GM12872 (cell line): ENCODE results near the gene MAPK9.

ENCODE experiments used
- TF ChIP-seq, protein P1 (sequence below): IDR thresholded peaks from 3 replicates; pipeline ENCODE4 v1.5.1; 2011; ENCODE audit warnings: low read depth, mild to moderate bottlenecking, low read length, moderate library complexity; ENCODE audit not compliant: insufficient read depth

Gene MAPK9

DNA sequence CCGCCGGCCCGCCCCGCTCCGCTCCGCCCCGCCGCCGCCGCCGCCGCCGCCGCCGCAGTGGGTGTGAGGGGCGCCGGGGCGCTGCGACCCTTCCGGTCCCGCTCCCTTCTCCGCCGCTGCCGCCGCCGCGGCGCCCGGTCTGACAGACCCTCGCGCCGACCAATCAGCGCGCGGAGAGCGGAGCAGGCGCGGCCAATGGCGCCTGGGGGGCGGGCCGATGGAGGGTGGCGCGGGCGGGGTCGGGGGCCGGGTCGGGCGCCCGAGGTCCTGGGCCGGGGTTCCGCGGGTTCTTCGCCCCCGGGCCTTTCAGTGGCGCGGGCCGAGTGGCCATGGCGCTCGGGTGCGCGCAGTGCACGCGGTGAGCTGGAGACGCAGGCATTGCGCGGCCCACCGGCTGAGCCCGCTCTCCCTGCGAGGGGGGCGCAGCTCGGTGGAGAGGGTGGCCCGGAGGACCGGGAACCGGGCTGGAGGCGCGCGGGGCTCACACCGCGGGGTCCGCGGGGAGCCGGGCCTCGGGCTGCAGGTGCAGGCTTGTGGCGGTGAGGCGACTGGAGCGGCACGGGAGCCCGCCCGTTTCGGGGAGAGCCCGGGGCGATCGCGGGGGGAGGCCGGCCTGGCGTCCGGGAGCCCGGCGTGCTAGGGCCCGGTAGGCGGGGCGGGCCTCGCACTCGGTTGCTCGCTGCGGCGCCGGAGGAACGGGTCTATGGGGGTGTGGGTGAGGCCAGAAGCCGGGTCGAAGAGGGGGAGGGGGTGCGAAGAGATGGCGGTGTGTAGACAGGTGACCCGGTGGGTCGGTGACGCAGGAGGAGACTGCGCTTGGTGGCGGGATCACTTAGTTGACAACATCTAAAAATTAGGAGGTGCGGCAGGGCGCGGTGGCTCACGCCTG lies at the start of gene MAPK9:
Gene MAPK9, minus strand, starts transcription at position 141 of the 889 bp plus-strand sequence. CDS start 11,522 bp downstream, outside the sequence.
- TF ChIP-seq, protein P1, sequence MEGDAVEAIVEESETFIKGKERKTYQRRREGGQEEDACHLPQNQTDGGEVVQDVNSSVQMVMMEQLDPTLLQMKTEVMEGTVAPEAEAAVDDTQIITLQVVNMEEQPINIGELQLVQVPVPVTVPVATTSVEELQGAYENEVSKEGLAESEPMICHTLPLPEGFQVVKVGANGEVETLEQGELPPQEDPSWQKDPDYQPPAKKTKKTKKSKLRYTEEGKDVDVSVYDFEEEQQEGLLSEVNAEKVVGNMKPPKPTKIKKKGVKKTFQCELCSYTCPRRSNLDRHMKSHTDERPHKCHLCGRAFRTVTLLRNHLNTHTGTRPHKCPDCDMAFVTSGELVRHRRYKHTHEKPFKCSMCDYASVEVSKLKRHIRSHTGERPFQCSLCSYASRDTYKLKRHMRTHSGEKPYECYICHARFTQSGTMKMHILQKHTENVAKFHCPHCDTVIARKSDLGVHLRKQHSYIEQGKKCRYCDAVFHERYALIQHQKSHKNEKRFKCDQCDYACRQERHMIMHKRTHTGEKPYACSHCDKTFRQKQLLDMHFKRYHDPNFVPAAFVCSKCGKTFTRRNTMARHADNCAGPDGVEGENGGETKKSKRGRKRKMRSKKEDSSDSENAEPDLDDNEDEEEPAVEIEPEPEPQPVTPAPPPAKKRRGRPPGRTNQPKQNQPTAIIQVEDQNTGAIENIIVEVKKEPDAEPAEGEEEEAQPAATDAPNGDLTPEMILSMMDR: no peak

DNA sequence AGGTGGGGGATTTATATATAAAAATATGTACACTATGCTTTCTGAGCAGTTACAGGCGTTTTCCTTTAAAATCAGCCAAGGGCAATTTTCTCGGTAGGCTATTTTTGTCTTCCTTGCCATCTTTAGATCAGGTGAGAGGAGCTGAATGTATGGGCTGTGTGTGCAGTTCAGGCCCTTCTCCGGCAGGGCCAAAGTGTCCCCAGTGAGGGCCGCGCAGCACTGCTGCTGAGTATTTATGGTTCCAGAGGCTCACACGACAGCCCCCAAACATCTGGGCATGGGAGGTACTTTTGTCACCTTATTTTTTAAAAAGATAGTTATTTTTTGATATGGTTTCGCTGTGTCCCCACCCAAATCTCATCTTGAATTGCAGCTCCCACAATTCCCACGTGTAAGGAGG lies 49.7 kb upstream of the MAPK9 start:
- TF ChIP-seq, protein P1: no peak

DNA sequence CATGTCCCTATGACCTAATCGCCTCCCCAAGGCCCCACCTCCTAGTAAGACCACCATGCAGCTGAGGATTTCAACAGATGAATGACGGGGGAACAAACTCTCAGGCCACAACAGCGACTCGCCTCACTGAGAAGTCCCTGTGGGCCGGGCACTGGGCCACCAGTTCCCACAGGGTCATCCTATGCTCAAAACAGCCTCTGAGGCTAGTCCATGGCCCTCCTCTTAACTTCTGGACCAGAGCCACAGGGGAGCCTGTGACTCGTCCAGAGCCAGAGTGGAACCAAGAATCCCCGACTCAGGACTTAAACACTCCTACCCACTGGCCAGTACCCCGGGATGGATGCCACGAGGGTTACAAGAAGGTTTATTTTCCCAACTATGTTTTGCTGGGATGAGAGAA lies 49.0 kb upstream of the MAPK9 start:
- TF ChIP-seq, protein P1: no peak

DNA sequence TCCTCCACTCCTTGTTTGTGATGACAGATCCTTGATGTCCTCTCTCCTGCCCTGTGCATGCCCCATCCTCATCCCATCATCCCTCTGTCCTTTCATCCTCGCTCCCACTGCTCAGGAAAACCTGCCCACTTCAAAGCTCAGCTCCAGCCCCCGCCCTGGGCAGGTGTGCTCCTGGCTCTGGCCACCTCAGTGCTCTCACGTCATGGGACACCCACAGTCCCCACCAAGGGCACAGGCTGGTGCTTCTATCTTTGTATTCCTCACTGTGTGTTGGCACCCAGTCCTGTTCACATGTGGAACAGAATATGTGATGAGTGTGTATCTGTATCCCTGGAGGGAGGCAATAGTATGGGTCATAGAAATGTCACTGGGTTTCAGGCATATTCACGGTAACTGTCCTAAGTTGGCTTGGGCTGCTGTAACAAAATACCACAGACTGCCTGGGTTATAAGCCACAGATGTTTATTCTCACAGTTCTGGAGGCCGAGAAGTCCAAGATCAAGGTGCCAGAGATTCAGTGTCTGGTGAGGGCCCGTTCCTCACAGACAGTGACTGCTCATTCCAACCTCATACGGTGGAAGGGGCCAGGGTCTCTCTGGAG lies 47.8 kb upstream of the MAPK9 start:
- TF ChIP-seq, protein P1: no peak

DNA sequence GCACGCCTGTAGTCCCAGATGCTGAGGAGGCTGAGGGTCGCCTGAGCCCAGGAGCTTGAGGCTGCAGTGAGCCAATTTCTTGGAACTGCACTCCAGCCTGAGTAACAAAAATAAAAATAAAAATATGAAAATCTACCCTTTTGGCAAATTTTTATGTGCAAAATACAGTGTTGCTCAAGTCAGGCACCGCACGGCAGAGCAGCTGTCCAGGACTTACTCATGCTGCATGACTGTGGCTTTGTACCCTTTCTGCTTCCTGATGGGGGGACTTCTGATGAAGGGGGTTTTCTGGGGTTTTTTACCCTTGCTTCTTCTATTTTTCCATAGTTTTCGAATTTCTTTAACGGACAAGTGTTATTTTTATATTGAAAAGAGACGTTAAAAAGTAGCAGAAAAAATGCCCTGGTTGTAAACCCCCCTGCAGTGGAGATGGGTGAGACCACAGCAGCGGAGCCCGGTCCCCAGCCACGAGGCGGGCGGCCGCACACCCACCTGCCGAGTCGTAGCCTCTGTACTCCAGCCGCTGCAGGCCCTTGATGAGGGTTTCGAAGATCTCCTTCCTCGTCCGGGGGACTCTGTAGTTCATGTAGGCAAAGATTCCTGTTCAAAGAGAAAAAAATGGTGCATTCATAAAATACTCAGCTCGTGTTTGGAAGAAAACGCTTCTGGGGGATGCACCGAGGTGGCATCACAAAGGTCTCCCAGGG lies 46.3 kb upstream of the MAPK9 start:
- TF ChIP-seq, protein P1: no peak

DNA sequence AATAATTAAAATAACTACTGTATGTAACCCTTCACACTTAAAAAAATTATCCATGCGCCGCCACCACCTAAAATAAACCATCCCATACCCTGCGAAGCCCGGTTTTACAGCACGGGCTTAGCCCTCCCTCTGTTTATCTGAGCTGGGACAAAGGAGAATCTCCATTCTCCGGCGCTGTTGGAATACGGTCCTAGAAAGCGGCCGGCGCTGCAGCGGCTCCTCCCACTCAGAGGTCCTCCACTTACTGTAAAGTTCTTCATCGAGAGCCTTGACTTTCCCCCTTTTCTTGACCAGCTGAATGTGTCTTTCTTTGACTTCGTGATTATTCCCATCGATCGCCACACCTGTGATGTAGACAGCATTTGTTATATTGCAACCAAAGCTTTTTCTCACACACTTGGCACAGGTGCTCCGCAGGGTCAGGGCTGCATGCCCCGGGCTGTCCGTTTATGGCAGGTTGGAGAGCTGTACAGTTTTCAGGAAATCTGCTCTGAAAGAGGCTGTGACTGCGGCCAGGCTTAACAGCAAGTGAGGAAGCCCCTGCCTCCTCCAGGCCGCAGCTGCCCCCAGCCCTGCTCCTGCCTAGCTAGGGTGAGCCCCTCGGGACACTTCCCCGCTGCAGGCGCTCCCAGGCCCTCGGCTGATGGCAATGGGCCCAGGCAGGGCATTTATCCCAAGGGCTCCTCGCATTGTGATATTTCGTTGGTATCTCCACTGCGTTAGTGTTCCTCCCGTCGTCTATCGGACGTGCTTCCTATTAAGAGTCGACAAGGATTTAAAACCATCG lies 44.5 kb upstream of the MAPK9 start:
- TF ChIP-seq, protein P1: no peak

DNA sequence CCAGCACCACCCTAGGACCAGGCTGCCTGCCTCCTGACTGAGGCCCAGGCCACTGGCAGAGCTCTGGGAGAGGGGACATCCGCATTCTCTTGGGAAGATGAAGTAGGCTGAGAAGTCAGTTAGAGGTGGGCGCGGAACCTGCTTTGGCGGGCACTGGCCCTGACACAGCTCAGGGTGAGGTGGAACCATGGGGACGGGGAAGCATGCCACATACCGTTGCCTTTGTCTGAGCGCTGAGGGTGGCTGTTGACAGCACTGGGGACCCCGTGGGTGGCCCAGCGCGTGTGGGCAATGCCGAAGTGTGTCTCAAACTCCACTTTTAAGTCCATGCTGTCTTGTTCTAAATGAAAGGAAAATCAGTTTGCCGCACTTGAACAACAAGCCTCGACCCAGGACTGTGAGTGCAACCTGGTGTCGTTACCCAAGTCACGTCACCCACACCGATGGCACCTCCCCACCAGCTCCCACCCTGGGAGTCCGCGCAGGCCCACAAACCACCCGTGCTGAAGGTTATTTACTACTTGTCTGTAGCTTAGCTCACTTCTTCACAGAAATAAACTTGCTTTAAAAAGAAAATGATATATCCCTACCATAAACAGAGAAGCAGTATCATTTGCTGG lies 43.8 kb upstream of the MAPK9 start:
- TF ChIP-seq, protein P1: no peak
